Dermis blood vessel endothelial cell (primary cell): ENCODE data around the gene CRISP1. TPM values are rescaled to one million over a fixed set of nuclear protein-coding genes. Genes with fewer than 3 reads are reported as not detected.
"Not testable (repeated sequence)": the region's sequence is repeated elsewhere in the genome, so short reads cannot be mapped to it uniquely, and the experiment has no call there.

Source experiments
- DNase-seq: peaks from one replicate; pipeline ENCODE4 v3.0.0; 2010
- total RNA-seq: library from RNA; depleted of rRNA; stranded (reverse); fragments of >200 nt; gene quantifications from 2 replicates; pipeline ENCODE4 v1.2.3, GENCODE V29; 2014

Gene CRISP1
- total RNA-seq, 1 donor from 2014 or later = not detected

DNA sequence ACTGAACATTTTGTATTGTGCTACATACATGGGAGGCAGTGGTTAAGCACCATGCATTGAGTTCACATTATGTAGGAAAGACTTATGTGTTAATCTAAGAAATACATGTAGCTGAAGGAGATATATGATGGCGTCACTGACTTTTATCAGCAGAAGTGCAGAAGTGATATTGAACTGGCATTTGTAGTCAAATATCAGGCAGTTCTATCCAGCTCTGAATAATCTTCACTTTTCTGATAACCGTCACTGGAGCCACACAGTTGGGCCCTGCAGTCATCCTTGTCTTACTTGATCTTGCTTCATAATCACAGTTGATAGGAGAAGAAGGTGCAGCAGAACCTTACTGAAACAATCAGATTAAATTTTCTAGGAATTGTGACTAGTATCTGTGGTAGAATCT lies 26.4 kb downstream of the CRISP1 start:
- DNase-seq = no peak

DNA sequence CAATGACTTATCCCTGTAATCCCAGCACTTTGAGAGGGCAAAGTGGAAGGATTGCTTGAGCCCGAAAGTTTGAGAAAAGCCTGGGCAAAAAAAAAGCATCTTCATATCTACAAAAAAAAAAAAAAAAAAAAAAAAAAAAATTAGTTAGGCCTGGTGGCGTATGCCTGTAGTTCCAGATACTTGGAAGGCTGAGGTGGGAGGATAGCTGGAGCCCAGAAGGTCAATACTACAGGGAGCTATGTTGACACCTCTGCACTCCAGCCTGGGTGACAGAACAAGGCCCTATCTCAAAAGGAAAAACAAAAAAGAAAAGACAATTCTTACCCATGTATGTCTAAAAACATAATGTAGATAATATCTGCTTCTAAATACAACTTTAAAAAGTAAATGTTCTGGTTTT lies 27.2 kb downstream of the CRISP1 start:
- DNase-seq = no peak

GRCh38 chr6:49835140-49835539 lies 31.2 kb downstream of the CRISP1 start:
- DNase-seq = no peak

DNA sequence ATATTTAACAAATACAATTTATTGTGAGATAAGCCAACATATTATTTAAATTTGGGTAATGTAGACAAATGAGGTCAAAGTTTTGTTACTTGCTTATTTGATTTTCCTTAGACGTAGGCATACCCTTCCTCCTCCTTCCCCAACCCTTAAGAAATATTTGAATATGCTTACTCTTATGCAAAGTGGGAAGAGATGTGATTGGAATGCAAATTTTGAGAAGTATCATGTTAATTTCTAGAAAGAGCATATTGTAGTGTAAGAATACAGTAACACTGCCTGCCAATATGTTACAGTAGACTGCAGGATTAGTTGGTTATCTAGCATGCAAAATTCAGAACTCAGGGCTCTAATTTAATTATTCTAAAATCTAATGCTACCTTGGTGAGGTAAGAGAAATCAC lies 32.9 kb downstream of the CRISP1 start:
- DNase-seq = no peak

- no peak for DNase-seq
These were observed 39.5 kb downstream of the CRISP1 start for GRCh38 chr6:49826743-49827406.

DNA sequence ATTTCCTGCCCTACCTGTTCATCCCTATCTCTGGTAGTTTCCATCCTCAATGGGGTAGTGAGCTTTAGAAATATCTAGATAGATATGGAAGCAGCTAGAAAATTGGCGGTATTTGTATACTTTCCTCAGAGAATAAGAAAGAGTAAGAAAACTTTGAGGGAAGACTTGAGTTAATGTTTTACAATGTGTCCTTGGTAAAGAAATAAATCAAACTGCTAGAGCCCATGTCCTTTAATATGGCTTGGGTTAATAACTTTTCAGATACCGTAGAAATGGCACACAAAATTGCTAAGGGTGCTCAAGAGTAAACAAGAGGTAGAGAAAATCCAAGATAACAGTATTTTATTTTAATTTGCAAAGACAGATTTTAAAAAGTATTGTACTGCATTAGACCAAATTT lies 51.2 kb downstream of the CRISP1 start:
- no peak for DNase-seq

DNA sequence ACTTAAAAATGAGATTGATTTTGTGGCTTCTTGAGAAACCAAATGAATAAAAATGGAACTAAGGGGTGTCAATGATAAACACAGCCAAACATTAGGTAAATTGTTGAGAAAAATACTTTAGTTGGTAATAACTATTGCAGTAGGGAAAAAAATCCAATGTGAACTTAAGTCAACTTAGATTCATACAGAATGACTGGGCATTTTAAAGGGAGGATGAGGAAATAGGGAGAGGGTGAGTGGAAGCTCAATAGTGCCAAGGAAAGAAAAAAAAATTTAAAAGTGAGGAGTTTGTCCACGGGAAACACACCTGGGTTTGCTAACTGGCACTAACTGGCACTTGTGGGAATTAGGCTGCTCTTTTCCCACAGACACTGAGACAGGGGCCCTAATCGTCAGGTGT lies 53.1 kb downstream of the CRISP1 start:
- DNase-seq = no peak

GRCh38 chr6:49806145-49806544 lies 60.2 kb downstream of the CRISP1 start:
- no peak for DNase-seq

DNA sequence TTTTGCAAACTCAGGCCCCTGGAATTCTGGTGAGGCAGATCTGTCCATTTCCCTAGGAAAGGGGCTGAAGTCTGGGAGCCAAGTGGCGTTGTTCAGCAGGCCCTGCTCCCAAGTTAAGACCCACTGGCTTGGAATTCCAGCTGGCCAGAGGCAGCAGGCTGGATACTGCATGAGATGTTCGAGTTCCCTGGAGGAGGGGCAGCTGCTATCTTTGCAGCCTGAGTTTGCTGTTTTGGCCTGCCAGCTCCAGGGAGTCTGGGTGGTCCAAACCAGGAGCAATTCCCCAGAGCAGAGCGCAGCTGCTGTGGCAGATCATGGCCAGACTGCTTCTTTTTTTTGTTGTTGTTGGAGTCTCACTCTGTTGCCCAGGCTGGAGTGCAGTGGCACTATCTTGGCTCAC lies 61.1 kb downstream of the CRISP1 start:
- no peak for DNase-seq

DNA sequence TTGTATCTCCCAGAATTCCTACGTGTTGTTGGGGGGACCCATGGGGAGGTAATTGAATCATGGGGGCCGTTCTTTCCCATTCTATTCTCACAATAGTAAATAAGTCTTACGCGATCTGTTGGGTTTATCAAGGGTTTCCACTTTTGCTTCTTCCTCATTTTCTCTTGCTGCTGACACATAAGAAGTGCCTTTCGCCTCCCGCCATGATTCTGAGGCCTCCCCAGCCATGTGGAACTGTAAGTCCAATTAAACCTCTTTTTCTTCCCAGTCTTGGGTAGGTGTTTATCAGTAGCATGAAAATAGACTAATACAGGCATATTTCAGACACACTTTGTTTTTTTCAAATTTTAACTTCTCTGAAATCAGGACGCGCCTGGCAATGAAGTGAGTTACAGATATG lies 64.8 kb downstream of the CRISP1 start:
- no peak for DNase-seq

GRCh38 chr6:49799090-49799489 lies 67.2 kb downstream of the CRISP1 start:
- DNase-seq = no peak

- DNase-seq = not testable (repeated sequence)
These were observed 69.4 kb downstream of the CRISP1 start for GRCh38 chr6:49796842-49797455.

DNA sequence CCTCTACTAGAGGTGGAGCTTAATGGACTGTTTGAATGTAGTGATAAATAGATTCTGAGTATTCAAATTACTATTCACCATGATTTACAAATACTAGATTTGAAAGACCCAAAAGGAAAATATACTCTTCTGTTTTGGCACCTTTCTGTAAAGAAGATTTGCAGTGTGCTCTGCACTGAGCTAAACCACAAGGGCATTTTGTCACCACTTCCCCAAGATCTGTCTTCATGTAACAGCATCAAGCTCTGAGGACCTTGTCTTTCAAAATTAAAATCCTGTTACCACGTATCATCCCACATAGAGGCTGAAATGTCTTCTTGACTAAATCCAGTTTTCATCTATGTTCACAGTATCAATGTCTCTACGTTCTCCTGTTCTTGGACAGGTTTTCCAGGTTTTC lies 76.0 kb downstream of the CRISP1 start:
- no peak for DNase-seq

DNA sequence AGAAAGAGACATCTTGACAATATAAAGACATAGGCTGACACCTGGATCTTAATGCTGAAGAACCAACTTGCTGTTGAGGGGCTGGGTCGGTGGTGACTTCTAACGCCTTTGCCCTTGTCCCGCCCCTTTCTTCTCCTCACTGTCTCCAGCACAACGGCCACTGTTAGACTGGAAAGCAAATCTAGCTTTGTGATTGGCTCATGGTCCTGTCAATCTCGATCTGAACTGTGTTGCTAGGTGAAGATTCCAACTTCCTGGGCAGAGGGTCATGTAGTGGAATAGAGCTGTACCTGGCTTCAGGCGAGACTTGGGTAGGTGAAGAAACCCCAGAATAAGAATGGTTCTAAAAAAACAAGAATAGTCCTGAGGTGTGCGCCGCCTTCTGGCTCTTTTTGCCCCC lies 79.2 kb downstream of the CRISP1 start, which contains the start of gene PGK2:
PGK2 (minus strand) TSS at position 110 of the 400 bp plus-strand sequence; CDS start at position 12, 98 bp downstream.
- no peak for DNase-seq

GRCh38 chr6:49784272-49784671 lies 82.1 kb downstream of the CRISP1 start:
- no peak for DNase-seq

Other genes with a start within 250 kb of the CRISP1 start
- gene RHAG, start 229.7 kb downstream of the CRISP1 start, total RNA-seq = not detected in 2 replicates
- gene CRISP2, start 153.0 kb downstream of the CRISP1 start, total RNA-seq = not detected in 2 replicates
- not detected in 2 replicates for gene CRISP3, start 122.1 kb downstream of the CRISP1 start, total RNA-seq
- not detected in 2 replicates for gene PGK2, start 79.2 kb downstream of the CRISP1 start, total RNA-seq
- not detected in 2 replicates for gene DEFB114, start 97.6 kb upstream of the CRISP1 start, total RNA-seq
- not detected in 2 replicates for gene DEFB113, start 103.1 kb upstream of the CRISP1 start, total RNA-seq
- gene DEFB110, start 155.5 kb upstream of the CRISP1 start, total RNA-seq = not detected in 2 replicates
- gene DEFB112, start 183.4 kb upstream of the CRISP1 start, total RNA-seq = not detected in 2 replicates